Activated CD4-positive, alpha-beta T cell treated with anti-CD3 and anti-CD28 coated beads for 4 hours (primary cell): Measurements from ENCODE around the gene CUEDC1.

ENCODE experiments used
- DNase-seq, 2 donors: peaks; one replicate each; pipeline ENCODE4 v3.0.0-alpha.2; 2020

The CUEDC1 gene

DNA sequence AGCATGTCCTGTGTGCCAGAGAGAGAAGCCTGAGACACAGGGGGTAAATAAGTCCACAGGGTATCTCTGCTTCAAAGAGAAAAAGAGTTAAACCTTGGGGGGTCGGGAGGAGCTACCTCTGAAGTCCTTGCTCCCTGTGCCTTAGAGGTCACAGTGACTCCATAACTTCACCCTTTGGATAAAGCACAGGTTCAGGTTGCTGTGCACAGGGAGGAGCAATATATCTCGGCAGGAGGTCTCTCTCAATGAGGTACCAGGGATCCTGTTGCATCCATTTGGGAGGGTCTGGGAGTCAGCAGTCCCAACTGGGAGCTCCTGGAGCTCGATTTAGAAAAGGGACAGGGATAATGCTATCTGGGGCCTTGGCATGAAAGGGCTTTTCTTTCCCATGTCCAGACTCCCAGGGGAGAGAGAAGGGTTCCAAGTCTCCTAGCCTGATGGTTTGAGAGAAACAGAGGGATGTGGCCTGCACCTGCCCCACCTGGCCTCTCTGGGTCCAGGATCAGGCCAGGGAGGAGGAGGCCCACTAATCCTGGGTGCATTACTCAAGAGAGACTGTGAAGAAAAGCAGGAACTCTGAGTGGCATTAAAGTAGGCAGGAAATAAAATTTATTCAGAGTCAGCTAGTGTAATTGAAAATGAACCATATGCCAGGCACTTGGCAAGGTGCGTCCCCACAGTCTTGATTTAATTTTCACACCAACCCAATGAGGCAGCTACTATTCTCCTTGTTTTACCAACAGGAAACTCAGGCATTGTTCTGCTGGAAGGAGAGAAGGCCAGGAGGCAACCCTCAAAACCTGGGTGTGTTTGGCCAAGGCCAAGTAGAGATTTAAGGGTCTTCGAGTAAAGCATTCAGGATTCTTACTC is 40.7 kb downstream of the CUEDC1 start:
- no peak for DNase-seq

DNA sequence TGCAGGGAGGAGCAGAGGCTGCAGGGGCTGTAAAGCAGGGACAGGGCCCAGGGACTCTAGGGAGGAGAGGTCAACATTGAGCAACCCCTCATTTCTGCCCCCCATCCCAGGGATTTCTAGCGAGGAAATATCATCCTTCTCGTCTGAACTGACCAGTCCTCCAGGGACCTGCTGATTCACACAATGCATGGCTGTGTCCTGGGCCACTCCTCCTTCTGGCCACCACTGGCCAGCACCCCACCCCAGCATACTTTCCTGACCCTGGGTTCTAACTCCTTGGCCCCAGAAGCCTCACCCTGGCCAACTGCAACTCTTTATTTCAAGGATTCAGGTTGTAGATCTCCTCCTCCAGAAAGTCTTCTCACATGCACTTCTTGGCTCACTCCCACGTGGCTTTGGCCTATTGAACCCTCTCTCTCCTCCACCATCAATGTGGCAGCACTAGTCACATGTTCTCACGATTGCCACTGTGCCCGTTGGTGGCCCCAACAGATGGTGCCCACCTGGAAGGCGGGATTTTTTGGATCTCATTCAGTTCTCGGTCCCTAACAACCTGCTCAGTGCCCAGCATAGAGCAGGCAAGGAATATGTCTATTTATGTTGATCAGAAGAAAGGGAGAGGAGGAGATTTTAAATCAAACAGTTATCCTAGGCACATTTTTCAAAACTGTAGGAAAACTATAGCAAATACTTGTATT is 41.5 kb downstream of the CUEDC1 start:
- no peak for DNase-seq

DNA sequence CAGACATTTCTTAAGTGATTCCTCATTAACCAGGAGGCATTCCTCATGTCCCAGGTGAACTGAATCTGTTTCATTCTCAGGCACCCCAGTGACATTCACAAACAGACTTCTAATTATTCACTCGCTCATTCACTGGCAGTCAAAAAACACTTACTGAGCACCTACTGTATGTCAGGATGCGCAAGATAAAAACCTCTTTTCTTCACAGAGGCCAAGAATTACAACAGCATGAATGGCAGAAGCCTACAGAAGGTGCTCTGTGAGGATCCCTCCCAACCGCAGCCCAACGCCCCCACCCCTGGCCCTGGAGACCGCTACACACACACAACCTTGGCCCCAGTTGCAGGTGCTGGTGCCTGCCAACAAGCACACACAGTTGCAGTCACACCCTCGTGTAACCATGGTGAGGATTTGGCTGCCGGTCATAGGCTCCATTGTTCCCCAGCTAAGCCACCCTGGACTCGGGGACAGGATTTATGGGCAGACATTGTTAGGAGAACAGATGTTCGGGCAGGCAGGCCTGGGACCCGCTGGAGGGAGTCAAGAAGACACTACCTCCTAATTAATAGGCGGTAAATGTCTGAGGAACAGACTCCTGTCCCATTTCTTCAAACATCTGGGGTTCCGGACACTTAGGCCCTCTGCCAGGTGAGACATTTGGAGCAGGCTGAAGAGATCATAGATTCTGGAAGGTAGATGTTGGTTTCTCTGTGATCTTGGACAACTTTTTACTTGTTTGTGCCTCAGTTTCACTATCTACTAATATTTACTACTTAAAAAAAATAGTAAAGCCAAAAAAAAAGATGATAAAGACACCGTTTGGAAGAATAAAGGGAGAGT is 43.2 kb downstream of the CUEDC1 start:
- no peak for DNase-seq

DNA sequence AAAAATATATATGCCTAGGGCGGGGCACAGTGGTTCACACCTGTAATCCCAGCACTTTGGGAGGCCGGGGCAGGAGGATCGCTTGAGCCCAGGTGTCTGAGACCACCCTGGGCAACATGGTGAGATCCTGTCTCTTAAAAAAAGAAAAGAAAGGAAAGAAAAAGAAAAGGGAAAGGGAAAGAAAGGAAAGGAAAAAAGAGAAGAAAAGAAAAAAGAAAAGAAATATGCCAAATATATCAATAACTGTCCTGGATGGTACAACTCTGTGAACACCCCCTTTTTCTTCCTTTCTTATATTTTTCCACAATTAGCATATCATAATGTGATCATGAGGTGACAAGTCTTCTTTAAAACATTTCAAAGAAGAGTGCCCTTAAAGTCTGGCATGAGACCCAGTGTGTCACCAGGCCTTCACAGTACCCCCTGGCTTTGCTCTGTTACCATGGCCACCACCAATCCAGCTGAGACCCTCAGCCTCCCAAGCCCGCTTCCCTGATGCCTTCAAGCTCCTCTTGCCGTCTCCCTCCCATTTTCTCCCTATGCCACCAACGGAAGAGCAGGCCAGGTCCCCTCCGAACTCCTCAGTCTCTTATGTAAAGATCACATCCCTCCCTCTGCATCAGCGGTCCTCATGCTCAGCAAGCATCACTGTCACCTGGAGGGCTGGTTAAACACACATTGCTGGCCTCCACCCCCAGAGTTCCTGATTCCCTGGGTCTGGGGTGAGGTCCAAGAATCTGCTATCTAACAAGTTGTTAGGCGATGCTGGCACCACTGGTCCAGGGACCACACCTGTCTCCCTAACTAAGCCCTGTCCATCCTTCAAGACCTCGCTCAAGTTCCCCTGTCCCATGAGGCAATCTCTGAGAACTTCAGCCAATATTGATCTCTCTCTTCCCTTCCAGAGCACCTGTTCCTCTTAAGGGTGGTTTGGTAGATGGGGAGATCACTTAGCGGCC is 44.5 kb downstream of the CUEDC1 start:
- no peak for DNase-seq

DNA sequence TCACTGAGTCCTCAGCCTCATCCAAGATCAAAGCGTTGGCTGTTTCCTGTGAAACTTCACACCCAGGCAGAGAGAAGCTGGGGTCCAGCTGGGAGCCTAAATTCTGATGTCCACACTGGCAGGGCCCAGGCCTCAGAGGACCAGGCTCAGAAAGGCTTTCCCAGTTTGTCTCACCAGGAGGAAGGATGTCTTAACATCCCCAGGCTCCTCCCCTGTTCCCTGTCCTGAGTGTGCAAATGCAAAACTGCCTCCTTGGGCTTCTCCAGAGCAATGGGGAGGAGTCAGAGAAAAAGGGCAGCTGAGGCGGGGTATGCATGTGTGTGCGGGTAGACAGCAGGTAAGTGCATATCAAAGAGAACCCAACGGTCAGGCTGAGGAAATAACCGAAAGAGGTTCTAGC is 45.7 kb downstream of the CUEDC1 start:
- DNase-seq = no peak

DNA sequence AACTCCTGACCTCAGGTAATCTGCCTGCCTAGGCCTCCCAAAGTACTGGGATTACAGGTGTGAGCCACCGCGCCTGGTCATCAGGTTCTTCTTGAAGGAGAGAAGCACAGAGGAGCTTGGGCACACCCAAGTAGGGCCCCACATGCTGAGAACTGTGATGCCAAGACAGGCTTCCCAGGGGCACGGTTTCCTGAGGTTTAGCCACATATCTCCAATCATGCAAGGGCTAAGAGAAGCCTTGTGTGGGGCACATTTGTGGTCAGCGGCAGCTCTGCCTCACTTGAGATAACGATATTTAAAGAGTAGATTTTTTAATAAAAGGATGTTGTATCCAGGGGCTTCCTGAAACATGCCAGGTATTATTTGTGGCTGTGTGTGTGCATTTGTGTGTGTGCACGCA is 46.9 kb downstream of the CUEDC1 start:
- DNase-seq = no peak

DNA sequence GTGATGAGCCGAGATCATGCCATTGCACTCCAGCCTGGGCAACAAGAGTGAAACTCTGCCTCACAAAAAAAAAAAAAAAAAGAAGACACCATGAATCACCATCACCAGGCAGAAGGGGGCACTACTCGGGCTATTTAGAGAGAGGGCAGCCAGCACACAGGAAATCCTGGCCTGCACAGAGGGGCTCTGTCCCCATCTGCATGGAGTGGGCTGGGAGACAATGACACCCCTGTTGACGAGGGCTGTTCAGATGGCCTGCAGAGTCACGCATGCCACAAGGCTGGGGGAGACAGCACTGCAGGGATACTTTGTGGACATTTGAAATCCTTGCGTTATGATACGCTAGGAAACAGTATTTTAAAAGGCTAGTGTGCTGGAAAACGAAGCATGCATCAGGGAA is 48.3 kb downstream of the CUEDC1 start:
- no peak for DNase-seq

DNA sequence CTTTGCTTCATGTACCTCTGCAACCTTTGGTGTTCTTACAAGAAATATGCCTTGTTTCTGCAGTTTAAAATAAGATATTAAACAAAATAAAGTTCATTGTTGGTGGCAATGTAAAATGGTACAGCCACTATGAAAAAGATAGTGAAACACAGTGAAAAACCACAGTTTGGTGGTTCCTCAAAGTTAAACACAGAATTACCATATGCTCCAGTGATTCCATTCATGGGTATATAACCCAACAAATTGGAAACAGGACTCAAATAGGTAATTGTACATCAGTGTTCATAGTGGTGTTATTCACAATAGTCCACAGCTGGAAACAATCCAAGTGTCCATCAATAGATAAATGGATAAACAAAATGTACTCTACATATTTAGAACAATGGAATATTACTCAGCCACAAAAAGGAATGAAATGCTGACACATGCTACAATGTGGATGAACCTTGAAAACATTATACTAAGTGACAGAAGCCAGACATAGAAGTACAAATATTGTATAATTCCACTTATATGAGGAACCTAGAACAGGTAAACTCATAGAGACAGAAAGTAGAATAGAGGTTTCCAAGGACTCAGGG is 49.2 kb downstream of the CUEDC1 start:
- DNase-seq = no peak

DNA sequence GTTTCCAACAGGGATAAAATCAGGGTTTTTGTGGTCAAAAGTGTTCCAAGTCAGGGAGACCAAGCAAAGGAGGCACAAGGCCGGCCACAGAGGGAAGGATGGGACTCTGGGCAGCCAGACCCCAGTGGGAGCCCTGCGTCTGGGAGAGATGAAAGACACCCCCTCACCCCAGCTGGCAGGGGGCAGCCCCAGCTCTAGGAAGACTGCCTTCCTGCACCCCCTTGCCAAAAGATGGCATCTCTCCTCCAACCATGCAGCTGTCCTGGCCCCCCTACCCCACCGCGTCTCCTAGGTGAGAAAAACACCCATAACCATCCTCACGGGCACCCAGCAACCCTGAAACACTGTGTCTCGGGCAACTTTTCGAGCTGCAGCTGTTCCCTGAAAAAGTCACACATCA is 51.3 kb downstream of the CUEDC1 start:
- DNase-seq = no peak

DNA sequence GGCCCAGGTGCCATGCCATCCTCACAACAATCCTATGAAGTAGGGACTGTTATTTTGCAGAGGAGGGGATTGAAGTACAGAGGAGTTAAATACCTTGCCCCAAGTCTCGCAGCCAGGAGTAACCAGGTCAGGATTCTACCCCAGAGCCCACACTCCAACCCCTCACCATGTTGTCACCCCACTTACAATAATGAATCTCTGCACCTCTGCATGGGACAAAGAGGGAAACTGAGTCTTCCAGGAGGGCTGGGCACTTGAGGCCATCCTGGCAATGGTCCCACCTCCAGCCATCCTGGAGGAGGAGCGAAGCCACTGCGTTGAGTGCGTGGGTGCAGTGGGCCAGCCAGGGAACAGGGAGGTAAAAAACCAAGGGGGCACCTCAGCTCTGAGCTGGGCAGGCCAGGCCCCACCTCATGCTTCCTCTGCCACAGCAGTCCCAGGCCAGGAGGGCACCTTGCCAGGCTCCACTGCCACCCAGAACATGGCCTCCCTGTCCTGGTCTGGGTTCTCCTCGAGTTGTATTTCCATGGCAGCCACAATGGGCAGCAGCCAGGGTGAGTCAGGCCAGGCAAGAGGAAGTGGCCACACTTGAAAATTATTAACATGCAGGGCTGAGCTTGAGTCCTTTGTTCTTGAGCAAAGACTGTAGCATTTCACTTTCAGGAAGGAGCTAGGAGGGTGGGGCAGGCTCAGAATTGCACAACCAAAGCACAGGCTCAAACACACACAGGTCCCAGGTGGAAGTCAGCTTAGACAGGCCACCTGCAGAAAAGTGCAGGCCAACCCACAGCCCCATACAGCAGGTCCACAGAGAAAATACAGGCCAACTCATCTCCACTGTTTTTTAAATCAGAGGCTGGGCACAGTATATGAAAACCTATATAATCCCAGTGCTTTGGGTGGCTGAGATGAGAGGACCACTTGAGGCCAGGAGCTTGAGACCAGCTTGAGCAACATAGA is 52.1 kb downstream of the CUEDC1 start:
- no peak for DNase-seq

DNA sequence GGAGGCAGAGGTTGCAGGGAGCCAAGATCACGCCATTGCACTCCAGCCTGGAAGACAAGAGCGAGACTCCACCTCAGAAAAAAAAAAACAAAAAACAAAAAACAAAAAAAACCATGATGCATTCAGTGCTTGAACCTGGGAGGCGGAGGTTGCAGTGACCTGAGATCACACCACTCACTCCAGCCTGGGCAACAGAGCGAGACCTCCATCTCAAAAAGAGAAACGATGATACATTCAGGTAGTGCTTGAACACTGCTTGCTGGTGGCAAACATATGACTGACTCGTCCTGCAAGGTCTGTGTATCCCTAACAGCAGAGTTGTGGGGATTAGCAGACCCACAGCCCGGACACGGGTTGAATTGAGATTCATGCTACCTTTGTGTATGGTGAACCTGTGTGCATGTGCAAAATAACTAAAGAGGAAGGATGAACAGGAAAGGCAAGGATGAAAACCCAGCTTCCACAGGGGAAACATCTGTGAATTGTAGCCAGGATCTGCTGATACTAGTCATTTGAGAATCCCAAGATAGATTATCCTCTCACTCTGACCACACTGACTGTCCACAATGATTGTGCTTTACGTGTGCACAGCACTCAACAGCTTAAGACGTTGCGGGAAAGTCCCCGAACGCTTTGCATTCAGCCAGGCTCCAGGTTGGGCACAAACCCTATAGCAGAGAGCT is 53.0 kb downstream of the CUEDC1 start:
- no peak for DNase-seq

DNA sequence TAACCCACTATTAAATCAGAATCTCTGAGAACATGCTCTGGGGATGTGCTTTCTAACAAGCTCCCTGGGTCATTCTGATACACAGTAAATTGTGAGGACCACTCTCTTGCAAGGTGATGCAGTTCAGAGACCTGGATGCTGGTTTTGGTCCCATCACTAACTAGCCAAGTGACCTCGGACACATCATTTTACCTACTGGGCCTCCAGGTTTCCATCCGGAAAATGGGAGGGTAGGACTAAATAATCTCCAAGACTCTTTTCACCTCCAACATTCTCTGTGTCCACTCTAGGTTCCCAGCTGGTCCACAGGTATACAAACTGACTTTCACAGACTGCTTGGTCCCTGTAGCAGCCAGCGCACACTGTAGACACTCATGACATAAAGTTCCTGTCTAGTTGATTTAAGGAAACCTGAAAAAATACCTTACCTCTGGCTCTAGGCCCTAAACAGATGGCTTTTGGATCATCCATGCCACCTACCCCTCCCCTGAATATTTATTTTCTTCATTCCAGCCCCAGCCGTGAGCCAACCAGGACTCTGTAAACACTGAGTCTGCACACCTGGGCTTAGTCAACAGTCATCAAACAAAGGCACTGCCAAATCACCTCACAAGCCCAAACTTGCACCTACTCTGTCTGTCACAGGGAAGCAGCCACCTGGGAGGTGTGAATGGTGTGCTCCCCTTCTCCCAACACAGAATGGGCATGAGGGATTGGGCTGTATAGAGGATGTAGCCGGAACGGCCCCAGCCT is 54.0 kb downstream of the CUEDC1 start:
- DNase-seq = no peak

DNA sequence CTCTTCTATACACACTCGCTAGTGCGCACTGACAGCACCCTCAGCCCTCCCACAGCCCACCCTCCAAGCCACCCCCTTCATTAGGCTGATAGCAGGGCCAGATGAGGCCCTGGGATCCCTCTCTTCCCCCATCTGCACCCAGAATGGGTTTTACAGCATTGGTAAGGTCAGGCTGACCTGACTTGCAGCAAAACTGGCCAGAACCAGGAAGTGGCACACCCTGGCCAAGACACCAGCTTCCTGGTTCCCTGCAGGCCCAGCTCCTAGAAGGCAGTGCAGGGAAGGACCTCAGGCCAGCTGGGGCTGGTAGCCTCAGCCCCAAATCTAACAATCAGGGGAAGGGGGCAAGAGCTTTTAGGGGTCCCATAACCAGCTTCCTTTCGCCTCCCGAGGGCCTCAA is 55.4 kb downstream of the CUEDC1 start:
- no peak for DNase-seq

DNA sequence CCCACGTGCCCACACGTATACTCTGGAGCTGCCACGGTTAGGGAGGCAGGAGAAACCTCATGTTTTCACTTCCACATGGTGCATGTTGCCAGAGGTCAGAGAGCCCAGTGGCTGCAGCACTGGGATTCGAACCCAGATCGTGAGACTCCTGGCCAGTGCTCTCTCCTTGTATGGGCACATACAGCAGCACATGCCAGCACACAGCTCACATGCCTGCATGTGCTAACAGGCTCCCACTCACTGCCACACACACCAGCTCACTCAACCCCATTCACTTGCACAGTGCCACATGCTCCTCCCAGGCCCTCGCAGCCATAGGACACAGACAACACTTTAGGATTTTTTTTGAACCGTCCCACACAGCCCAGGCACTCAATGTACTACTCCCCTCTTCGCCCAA is 55.8 kb downstream of the CUEDC1 start:
- no peak for DNase-seq

DNA sequence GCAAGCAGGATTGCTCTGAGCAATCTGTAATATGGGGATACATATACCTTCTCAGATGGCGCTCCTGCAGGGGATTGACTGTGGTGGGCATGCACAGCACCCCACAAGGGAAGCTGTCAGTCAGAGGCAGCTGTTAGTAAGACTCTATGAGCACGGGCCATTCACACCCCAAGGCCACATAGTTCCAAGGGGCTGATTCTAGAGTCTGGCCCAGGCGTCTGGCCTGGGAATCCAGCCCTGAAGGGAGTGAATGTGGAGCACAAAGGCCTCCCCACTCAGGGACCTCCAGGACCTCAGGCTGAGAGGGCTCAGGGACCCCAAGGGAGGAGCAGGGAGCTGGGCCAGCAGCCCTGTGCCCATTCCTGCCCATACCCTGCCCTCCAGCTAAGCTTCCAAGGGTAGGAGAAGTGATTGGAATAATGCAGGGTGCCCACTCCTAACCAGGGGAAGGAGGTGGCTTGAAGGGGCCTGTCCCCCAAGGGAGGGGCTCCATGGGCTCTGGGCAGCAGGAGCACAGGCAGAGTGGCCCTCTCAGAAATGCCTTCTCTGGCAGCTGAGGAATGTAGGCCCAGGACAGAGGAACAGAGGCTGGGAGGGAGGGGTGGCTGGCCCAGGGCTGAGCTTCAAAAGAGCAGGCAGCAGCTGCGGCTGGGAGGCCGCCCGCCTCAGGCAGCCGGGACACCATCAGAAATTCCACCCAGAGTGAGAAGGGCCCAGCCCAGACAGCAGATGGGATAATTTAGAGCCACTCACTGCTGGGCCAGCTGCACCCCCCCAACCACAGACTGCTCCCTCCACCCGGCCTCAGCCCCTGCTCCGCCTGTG is 56.5 kb downstream of the CUEDC1 start:
- DNase-seq = no peak

DNA sequence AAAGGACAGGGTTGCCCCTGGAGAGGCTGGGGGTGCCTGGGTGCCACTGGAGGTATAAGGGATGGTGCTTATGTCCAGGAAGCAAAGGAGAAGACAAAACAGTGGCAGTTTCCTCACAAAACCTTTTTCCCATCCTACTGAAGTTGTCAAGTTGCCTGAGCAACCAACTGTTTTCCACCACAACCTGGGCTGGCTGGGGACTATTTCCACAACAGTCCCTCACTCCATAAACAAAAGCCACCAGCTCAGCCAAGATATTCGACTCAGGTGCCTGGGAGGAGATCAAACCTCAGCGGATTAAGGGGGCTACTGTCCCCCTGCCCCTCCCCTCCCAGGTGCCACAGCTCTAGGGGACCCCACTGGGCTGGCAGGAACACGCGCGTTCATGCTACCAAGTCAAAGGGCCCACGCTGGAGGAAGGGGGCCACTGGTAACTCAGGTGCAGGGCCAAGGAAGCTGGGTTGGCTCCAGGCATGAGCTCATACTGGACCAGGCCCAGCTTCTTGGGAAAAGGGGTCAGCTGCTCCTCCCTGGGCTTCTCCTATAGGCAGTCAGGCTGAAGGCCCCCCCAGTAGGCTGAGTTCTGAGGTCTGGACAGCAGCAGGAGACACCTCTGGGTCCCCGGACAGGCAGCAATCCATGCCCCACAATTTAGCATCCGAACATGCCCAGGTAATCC is 59.7 kb downstream of the CUEDC1 start:
- no peak for DNase-seq

DNA sequence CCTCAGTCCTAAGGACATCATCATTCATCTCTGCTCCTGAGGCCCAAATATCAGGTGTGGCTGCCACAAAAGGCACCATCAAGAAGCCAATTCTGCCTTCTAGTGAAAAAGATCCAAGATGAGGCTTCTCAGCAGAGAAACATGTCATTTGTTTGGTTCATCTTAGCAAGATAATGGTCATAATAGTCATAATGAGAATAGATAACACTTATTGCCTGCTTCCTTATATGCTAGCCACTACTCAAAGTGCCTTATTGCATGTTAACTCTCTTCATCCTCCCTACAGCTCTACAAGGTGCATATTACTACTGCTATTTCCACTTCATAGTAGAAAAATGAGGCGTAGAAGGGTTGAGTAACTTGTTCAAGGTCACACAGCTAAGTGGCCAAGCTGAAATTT is 60.4 kb downstream of the CUEDC1 start:
- no peak for DNase-seq
